HG02610 (cell line): ENCODE measurements around the gene MX2.
"Not testable (repeated sequence)": the region's sequence is repeated elsewhere in the genome, so short reads cannot be mapped to it uniquely, and the experiment has no call there.

Source experiments
- ATAC-seq: cut with Tn5 transposase; IDR thresholded peaks from one replicate; pipeline ENCODE4 v1.9.1; 2021; ENCODE audit warnings: mild to moderate bottlenecking, moderate library complexity; ENCODE audit not compliant: unreplicated experiment

The MX2 gene

GRCh38 chr21:41361786-41362604 lies at the start of gene MX2:
MX2 (plus strand) TSS chr21:41362027; CDS start chr21:41376907, 14,880 bp downstream.
- peak; percentile 49 for ATAC-seq

- ATAC-seq, result not testable (repeated sequence)
Measured at GRCh38 chr21:41313285-41314164, 48.3 kb upstream of the MX2 start.

GRCh38 chr21:41315726-41316125 lies 46.1 kb upstream of the MX2 start:
- no peak for ATAC-seq

GRCh38 chr21:41316200-41317062 lies 45.4 kb upstream of the MX2 start, which contains the start of gene FAM3B:
FAM3B (plus strand) TSS chr21:41316801; CDS start chr21:41316880, 79 bp downstream.
- no peak for ATAC-seq

- ATAC-seq, result no peak
Measured at GRCh38 chr21:41317063-41317392, 44.8 kb upstream of the MX2 start.

- ATAC-seq, result no peak
Measured at GRCh38 chr21:41317458-41317857, 44.4 kb upstream of the MX2 start.

GRCh38 chr21:41318218-41318617 lies 43.6 kb upstream of the MX2 start:
- no peak for ATAC-seq

- ATAC-seq, result no peak
Measured at GRCh38 chr21:41319273-41319672, 42.6 kb upstream of the MX2 start.

GRCh38 chr21:41321211-41321907 lies 40.5 kb upstream of the MX2 start:
- no peak for ATAC-seq

- ATAC-seq, result no peak
Measured at GRCh38 chr21:41321908-41322495, 39.8 kb upstream of the MX2 start.

GRCh38 chr21:41322496-41323382 lies 39.1 kb upstream of the MX2 start:
- ATAC-seq, result no peak

GRCh38 chr21:41325138-41325912 lies 36.5 kb upstream of the MX2 start:
- no peak for ATAC-seq

- no peak for ATAC-seq
Measured at GRCh38 chr21:41326414-41327080, 35.3 kb upstream of the MX2 start.

GRCh38 chr21:41327753-41328152 lies 34.1 kb upstream of the MX2 start:
- no peak for ATAC-seq

- no peak for ATAC-seq
Measured at GRCh38 chr21:41328660-41329607, 32.9 kb upstream of the MX2 start.

GRCh38 chr21:41333752-41334151 lies 28.1 kb upstream of the MX2 start:
- ATAC-seq, result no peak

GRCh38 chr21:41337515-41337914 lies 24.3 kb upstream of the MX2 start:
- ATAC-seq, result no peak
